Measurements from ENCODE around the gene TRIM7. TPM values are rescaled to one million over a fixed set of nuclear protein-coding genes. Genes with fewer than 3 reads are reported as not detected.

Gene TRIM7
- total and polyA plus RNA-seq, 9 of the 15 experiments (the other 6 are each of a cell fraction or from before 2014, with no cell fraction given), result 2.6 to 14.9 (median 8.9) TPM

DNA sequence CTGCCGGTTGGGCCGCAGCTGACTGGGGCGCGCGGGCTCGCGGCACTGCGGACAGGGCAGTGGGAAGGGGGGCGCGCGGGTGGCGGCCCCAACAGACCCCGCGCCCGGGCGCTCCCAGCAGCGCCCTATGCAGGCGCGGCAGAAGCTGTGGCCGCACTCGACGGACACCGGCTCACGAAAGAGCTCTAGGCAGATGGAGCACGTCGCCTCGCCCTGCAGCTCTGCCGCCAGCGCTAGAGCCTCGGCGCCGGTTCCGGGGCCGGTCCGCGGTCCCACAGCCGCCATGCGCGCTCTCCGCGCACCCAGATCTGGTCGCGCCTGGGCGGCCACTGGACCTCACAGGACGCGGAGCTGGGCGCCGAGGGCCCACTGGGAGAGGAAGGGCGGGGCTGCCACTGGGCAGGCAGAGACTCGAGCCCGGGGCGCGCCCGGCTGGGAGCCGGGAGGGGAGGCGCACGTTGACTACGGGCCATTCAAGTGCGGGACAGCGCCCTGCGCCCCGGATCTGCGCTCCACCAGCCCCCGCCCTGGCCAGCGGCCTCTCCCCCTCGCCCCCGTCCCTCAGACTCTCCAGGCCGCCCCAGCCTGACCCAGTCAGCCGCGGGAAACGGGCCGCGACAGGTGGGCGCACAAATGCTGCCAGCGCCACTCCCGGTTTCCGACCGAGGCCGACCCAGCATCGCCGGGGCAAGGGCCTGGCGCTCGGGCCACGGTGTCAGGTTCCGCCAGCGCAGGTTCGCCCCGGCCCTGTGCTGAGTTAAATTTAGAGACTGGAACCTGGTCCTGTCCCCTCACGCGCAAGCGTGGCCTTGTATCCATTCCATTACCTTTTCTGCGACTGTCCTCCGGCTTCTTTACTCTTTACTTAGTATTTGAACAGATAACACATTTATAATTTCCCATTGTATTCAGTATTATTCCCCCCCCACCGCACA is at the start of gene TRIM7 (continued):
- TF ChIP-seq ZBTB7A (IDR thresholded peaks at IDR 0.05; ENCODE audit: borderline replicate concordance, control insufficient read depth, low read depth, low read length), result peak; percentile 40; the same call in 1 of the 2 replicates
- TF ChIP-seq ZKSCAN8 (CRISPR knock-in tag; IDR thresholded peaks at IDR 0.05), result no peak
- TF ChIP-seq, protein P1, sequence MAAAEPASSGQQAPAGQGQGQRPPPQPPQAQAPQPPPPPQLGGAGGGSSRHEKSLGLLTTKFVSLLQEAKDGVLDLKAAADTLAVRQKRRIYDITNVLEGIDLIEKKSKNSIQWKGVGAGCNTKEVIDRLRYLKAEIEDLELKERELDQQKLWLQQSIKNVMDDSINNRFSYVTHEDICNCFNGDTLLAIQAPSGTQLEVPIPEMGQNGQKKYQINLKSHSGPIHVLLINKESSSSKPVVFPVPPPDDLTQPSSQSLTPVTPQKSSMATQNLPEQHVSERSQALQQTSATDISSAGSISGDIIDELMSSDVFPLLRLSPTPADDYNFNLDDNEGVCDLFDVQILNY (CRISPR knock-in tag; IDR thresholded peaks at IDR 0.05), result no peak
- TF ChIP-seq ZNF57 (CRISPR knock-in tag; IDR thresholded peaks at IDR 0.05), result no peak
- TF ChIP-seq, protein P2, sequence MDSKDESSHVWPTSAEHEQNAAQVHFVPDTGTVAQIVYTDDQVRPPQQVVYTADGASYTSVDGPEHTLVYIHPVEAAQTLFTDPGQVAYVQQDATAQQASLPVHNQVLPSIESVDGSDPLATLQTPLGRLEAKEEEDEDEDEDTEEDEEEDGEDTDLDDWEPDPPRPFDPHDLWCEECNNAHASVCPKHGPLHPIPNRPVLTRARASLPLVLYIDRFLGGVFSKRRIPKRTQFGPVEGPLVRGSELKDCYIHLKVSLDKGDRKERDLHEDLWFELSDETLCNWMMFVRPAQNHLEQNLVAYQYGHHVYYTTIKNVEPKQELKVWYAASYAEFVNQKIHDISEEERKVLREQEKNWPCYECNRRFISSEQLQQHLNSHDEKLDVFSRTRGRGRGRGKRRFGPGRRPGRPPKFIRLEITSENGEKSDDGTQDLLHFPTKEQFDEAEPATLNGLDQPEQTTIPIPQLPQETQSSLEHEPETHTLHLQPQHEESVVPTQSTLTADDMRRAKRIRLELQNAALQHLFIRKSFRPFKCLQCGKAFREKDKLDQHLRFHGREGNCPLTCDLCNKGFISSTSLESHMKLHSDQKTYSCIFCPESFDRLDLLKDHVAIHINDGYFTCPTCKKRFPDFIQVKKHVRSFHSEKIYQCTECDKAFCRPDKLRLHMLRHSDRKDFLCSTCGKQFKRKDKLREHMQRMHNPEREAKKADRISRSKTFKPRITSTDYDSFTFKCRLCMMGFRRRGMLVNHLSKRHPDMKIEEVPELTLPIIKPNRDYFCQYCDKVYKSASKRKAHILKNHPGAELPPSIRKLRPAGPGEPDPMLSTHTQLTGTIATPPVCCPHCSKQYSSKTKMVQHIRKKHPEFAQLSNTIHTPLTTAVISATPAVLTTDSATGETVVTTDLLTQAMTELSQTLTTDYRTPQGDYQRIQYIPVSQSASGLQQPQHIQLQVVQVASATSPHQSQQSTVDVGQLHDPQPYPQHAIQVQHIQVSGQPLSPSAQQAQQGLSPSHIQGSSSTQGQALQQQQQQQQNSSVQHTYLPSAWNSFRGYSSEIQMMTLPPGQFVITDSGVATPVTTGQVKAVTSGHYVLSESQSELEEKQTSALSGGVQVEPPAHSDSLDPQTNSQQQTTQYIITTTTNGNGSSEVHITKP (IDR thresholded peaks at IDR 0.05; ENCODE audit: partially characterized antibody), result no peak
- no peak for TF ChIP-seq RHOXF2B (CRISPR knock-in tag; conservative IDR thresholded peaks at IDR 0.05)
- no peak for TF ChIP-seq CHCHD3 (CRISPR knock-in tag; IDR thresholded peaks at IDR 0.05)
- TF ChIP-seq BMI1 (IDR thresholded peaks at IDR 0.05; ENCODE audit: low read length), result no peak
- TF ChIP-seq, protein P3, sequence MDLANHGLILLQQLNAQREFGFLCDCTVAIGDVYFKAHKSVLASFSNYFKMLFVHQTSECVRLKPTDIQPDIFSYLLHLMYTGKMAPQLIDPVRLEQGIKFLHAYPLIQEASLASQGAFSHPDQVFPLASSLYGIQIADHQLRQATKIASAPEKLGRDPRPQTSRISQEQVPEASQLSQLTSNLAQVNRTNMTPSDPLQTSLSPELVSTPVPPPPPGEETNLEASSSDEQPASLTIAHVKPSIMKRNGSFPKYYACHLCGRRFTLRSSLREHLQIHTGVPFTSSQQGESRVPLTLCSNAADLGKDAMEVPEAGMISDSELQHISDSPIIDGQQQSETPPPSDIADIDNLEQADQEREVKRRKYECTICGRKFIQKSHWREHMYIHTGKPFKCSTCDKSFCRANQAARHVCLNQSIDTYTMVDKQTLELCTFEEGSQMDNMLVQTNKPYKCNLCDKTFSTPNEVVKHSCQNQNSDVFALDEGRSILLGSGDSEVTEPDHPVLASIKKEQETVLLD (IDR thresholded peaks at IDR 0.05), result no peak
- TF ChIP-seq SMARCA5 (IDR thresholded peaks at IDR 0.05), result no peak
- TF ChIP-seq, protein P4, sequence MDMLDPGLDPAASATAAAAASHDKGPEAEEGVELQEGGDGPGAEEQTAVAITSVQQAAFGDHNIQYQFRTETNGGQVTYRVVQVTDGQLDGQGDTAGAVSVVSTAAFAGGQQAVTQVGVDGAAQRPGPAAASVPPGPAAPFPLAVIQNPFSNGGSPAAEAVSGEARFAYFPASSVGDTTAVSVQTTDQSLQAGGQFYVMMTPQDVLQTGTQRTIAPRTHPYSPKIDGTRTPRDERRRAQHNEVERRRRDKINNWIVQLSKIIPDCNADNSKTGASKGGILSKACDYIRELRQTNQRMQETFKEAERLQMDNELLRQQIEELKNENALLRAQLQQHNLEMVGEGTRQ (CRISPR knock-in tag; IDR thresholded peaks at IDR 0.05), result no peak
- TF ChIP-seq SMAD4 (CRISPR knock-in tag; conservative IDR thresholded peaks at IDR 0.05), result 0 out of 2 replicates have a peak, but pooled peaks have one; percentile 9
- TF ChIP-seq ETV1 (tag; conservative IDR thresholded peaks at IDR 0.05; ENCODE audit: low read depth), result no peak
- no peak for TF ChIP-seq CREB1 (IDR thresholded peaks at IDR 0.05)
- no peak for TF ChIP-seq CREB1 (CRISPR knock-in tag; IDR thresholded peaks at IDR 0.05)
- TF ChIP-seq PRPF4 (IDR thresholded peaks at IDR 0.05; ENCODE audit: insufficient read depth, low read depth, low read length, poor library complexity, severe bottlenecking), result no peak
- TF ChIP-seq C11orf30 (IDR thresholded peaks at IDR 0.05; ENCODE audit: low read depth), result no peak
- TF ChIP-seq, protein P5, sequence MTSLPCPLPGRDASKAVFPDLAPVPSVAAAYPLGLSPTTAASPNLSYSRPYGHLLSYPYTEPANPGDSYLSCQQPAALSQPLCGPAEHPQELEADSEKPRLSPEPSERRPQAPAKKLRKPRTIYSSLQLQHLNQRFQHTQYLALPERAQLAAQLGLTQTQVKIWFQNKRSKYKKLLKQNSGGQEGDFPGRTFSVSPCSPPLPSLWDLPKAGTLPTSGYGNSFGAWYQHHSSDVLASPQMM (CRISPR knock-in tag; IDR thresholded peaks at IDR 0.05), result no peak
- no peak; the same call in 1 of the 2 replicates for TF ChIP-seq ZNF282 (CRISPR knock-in tag; IDR thresholded peaks at IDR 0.05)
- TF ChIP-seq SIN3B (IDR thresholded peaks at IDR 0.05; ENCODE audit: low read depth), result no peak
- no peak for TF ChIP-seq RBM39 (optimal IDR thresholded peaks at IDR 0.05; ENCODE audit: low read depth, low read length)
